ENCODE measurements around the gene CCR2. TPM values are rescaled to one million over a fixed set of nuclear protein-coding genes. Genes with fewer than 3 reads are reported as not detected.
A peak's percentile ranks its signal among the peaks of the same experiment; 100 is the strongest.

CCR2 gene
- polyA plus RNA-seq, 1 donor (not counting 4 experiments of a cell fraction or from before 2014, with no cell fraction given), result 0.07 TPM

DNA sequence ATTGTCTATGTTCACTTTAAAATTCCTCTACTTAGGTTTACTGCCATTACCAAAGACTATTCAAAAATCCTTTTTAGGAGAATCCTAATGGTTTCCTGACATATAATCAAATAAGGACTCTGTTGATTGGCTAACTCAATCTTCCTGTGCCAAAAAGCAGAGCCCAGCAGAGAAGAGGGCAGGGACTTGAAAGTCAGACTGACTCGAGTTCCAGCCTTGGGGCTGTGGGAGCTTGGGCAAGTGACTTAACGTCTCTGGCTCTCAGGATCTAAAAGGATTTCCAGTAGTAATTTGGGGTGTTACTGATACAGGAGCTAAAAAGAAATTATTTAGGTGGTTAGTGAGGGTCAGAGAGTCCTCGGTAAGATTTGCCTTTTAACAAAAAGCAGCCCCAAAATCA lies 27.7 kb downstream of the CCR2 start:
- no peak overlapping the region for H3K4me3 ChIP-seq (ENCODE audit: control insufficient read depth in 2 of 3, extremely low read depth in 1 of 3, insufficient read depth in 2 of 3, low read depth in 1 of 3, low read length in 3 of 3)
- no peak for TF ChIP-seq EZH2 (IDR thresholded peaks at IDR 0.05; ENCODE audit: low read length)
- TF ChIP-seq, protein P1, sequence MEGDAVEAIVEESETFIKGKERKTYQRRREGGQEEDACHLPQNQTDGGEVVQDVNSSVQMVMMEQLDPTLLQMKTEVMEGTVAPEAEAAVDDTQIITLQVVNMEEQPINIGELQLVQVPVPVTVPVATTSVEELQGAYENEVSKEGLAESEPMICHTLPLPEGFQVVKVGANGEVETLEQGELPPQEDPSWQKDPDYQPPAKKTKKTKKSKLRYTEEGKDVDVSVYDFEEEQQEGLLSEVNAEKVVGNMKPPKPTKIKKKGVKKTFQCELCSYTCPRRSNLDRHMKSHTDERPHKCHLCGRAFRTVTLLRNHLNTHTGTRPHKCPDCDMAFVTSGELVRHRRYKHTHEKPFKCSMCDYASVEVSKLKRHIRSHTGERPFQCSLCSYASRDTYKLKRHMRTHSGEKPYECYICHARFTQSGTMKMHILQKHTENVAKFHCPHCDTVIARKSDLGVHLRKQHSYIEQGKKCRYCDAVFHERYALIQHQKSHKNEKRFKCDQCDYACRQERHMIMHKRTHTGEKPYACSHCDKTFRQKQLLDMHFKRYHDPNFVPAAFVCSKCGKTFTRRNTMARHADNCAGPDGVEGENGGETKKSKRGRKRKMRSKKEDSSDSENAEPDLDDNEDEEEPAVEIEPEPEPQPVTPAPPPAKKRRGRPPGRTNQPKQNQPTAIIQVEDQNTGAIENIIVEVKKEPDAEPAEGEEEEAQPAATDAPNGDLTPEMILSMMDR (optimal IDR thresholded peaks at IDR 0.05 in 1 of 3, IDR thresholded peaks at IDR 0.05 in 1 of 3, conservative IDR thresholded peaks at IDR 0.05 in 1 of 3; ENCODE audit: extremely low read depth in 1 of 3, insufficient read depth in 2 of 3, low read length in 3 of 3), result no peak
- dilution Hi-C loops (cut with MboI; ENCODE audit: extremely low pct_ligation_motif_present, low sequenced_read_pairs), result no loop called here
- H4K20me1 ChIP-seq (ENCODE audit: control insufficient read depth, extremely low read depth, insufficient read depth, low read length), result no peaks in the 10 kb centered on the region
- no peak overlapping the region for H3K4me2 ChIP-seq (ENCODE audit: control insufficient read depth, extremely low read depth, insufficient read depth, low read depth, low read length)
- peak overlapping the region; percentile 56 for H2AFZ ChIP-seq (ENCODE audit: control insufficient read depth, low read length)
- DNase-seq (ENCODE audit: low read depth, low spot score), result no peak
- no peak for FAIRE-seq
- no peaks in the 10 kb centered on the region for H3K79me2 ChIP-seq (ENCODE audit: control insufficient read depth, insufficient read depth, low read length)
- no peaks in the 10 kb centered on the region for H3K36me3 ChIP-seq (ENCODE audit: control insufficient read depth in 2 of 2, extremely low read depth in 1 of 2, insufficient read depth in 2 of 2, low read length in 2 of 2)
- no peak overlapping the region for H3K9ac ChIP-seq (ENCODE audit: control insufficient read depth, extremely low read depth, insufficient read depth, low read length)
- no peaks in the 10 kb centered on the region for H3K9me1 ChIP-seq (ENCODE audit: control insufficient read depth, extremely low read depth, insufficient read depth, low read length)
- H3K9me3 ChIP-seq (ENCODE audit: control insufficient read depth, low read depth, low read length), result no peaks in the 10 kb centered on the region
- H3K27ac ChIP-seq (ENCODE audit: control insufficient read depth, insufficient read depth, low read length), result no peak overlapping the region
- H3K4me1 ChIP-seq (ENCODE audit: control insufficient read depth, extremely low read depth, insufficient read depth, low read length), result peaks cover 27% of the 10 kb centered on the region
- H3K27me3 ChIP-seq (ENCODE audit: control insufficient read depth, extremely low read depth, insufficient read depth, low read length), result no peaks in the 10 kb centered on the region

DNA sequence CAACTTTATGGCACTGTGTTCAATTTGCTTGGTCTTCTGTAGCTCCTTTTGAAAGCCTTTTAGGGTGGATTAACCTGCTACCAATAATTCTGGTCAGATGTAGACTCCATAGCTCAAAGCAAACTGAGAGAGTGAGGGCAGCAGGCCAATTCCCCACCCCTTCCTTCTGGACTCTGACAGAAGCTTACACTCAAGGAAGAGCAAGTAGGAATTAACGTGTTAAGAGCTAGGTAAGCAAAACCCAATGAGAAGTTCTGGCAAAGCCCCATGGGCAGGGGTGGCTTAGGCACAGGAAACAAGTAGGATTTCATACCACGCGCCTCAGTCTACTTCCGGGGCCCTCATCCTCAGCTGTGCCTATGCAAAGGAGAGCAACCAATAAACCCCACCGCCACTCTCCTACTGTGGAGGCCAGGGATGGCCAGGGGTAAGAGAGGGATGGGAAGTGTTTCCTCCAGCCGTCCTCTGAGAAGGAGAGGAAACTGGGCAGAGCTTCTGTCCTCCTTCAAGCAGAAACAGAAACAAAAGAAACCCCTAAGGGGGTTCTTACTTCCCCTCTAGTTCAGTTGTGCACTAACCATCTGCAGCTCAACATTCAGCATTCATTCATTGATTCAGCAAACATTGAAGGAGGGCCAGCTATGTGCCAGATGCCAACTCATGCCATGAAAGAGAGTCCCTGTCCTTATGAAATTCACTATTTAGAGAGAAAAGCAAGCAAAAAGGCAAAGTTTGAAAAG lies 29.5 kb downstream of the CCR2 start:
- Histone ChIP-seq H3K4me1 (ENCODE audit: control insufficient read depth, extremely low read depth, insufficient read depth, low read length) (peaks cover 31% of the 10 kb centered on the region), H3K9me1 (ENCODE audit: control insufficient read depth, extremely low read depth, insufficient read depth, low read length) (no peaks in the 10 kb centered on the region), H3K27me3 (ENCODE audit: control insufficient read depth, extremely low read depth, insufficient read depth, low read length) (no peaks in the 10 kb centered on the region), H3K4me2 (ENCODE audit: control insufficient read depth, extremely low read depth, insufficient read depth, low read depth, low read length) (no peak overlapping the region), H3K27ac (ENCODE audit: control insufficient read depth, insufficient read depth, low read length) (no peak overlapping the region), H3K4me3 (ENCODE audit: control insufficient read depth in 2 of 3, extremely low read depth in 1 of 3, insufficient read depth in 2 of 3, low read depth in 1 of 3, low read length in 3 of 3) (no peak overlapping the region), H3K9ac (ENCODE audit: control insufficient read depth, extremely low read depth, insufficient read depth, low read length) (no peak overlapping the region), H3K79me2 (ENCODE audit: control insufficient read depth, insufficient read depth, low read length) (no peaks in the 10 kb centered on the region), H2AFZ (ENCODE audit: control insufficient read depth, low read length) (no peak overlapping the region), H3K36me3 (ENCODE audit: control insufficient read depth in 2 of 2, extremely low read depth in 1 of 2, insufficient read depth in 2 of 2, low read length in 2 of 2) (no peaks in the 10 kb centered on the region), H4K20me1 (ENCODE audit: control insufficient read depth, extremely low read depth, insufficient read depth, low read length) (no peaks in the 10 kb centered on the region), H3K9me3 (ENCODE audit: control insufficient read depth, low read depth, low read length) (peaks cover 2% of the 10 kb centered on the region)
- dilution Hi-C loops (cut with MboI; ENCODE audit: extremely low pct_ligation_motif_present, low sequenced_read_pairs), result no loop called here
- no peak for DNase-seq (ENCODE audit: low read depth, low spot score)
- TF ChIP-seq EZH2 (IDR thresholded peaks at IDR 0.05; ENCODE audit: low read length), result no peak
- TF ChIP-seq, protein P1 (optimal IDR thresholded peaks at IDR 0.05 in 1 of 3, IDR thresholded peaks at IDR 0.05 in 1 of 3, conservative IDR thresholded peaks at IDR 0.05 in 1 of 3; ENCODE audit: extremely low read depth in 1 of 3, insufficient read depth in 2 of 3, low read length in 3 of 3), result no peak
- peak; percentile 23 for FAIRE-seq
